ENCODE data around the gene MINDY3. TPM values are rescaled to one million over a fixed set of nuclear protein-coding genes. Genes with fewer than 3 reads are reported as not detected.

The MINDY3 gene
- total RNA-seq, 6 experiments from 2014 or later: 25.2 to 31.4 (median 28.4) TPM

DNA sequence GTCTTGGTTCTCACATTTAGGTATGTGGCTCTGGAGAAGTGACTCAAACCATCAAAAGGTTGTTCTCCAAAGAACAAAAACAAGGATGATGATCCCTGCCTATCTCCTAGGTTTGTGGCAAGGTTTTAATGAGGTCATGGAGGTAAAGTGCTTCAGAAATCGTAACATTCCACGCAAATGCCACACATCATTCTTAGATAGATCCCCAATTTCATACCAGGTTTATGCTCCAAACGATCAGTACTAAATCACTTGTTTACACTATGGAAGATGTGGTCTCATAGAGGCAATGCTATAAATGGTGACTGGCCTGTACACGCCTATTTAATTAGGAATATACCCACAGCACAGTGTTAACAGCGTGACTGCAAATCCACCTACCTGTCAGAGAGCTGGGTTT lies 66.6 kb downstream of the MINDY3 start:
- TF ChIP-seq CTCF (IDR thresholded peaks at IDR 0.05): no peak

DNA sequence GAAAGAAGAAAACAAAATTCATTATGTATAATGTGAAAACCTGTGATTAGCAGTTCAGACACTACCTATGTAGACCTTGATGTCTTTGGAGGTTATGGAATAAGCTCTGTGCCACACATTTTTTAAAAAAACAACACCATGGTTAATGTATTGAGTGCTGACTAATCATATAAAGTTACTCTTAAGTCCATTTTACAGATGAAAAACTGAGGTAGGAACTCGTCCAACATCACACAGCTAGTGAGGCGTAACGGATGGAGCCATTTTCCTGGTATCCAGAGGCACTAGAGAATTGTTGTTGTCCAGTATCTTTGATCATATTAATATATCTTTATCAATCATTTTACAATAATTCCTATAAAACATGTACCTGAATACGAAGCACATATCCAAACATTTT lies 67.5 kb downstream of the MINDY3 start:
- TF ChIP-seq CTCF (IDR thresholded peaks at IDR 0.05): no peak

More for the DNA sequence above, 66.6 kb downstream of the MINDY3 start:
- Mint-ChIP-seq H3K4me1 (ENCODE audit: low read depth) (peaks cover 59% of the 10 kb centered on the region), H3K4me3 (no peak overlapping the region), H3K36me3 (ENCODE audit: low read depth) (peaks cover 8% of the 10 kb centered on the region), H3K27ac (no peak overlapping the region), H3K27me3 (ENCODE audit: insufficient read depth) (no peaks in the 10 kb centered on the region), H3K9me3 (no peaks in the 10 kb centered on the region)
- DNase-seq: no peak

GRCh38 chr10:15791816-15792524 lies 68.3 kb downstream of the MINDY3 start:
- Mint-ChIP-seq H3K4me1 (ENCODE audit: low read depth) (peaks cover 60% of the 10 kb centered on the region), H3K9me3 (no peaks in the 10 kb centered on the region), H3K36me3 (ENCODE audit: low read depth) (peaks cover 8% of the 10 kb centered on the region), H3K4me3 (no peak overlapping the region), H3K27ac (peak overlapping the region; percentile 52), H3K27me3 (ENCODE audit: insufficient read depth) (no peaks in the 10 kb centered on the region)
- TF ChIP-seq CTCF (IDR thresholded peaks at IDR 0.05): no peak
- DNase-seq: peak; percentile 17

More for the DNA sequence above, 67.5 kb downstream of the MINDY3 start:
- no peak overlapping the region for H3K4me3 Mint-ChIP-seq
- no peak overlapping the region; the same call in 1 of the 2 replicates for H3K27ac Mint-ChIP-seq
- peaks cover 8% of the 10 kb centered on the region for H3K36me3 Mint-ChIP-seq (ENCODE audit: low read depth)
- no peak for DNase-seq
- peaks cover 60% of the 10 kb centered on the region for H3K4me1 Mint-ChIP-seq (ENCODE audit: low read depth)
- H3K9me3 Mint-ChIP-seq: no peaks in the 10 kb centered on the region
- no peaks in the 10 kb centered on the region for H3K27me3 Mint-ChIP-seq (ENCODE audit: insufficient read depth)

DNA sequence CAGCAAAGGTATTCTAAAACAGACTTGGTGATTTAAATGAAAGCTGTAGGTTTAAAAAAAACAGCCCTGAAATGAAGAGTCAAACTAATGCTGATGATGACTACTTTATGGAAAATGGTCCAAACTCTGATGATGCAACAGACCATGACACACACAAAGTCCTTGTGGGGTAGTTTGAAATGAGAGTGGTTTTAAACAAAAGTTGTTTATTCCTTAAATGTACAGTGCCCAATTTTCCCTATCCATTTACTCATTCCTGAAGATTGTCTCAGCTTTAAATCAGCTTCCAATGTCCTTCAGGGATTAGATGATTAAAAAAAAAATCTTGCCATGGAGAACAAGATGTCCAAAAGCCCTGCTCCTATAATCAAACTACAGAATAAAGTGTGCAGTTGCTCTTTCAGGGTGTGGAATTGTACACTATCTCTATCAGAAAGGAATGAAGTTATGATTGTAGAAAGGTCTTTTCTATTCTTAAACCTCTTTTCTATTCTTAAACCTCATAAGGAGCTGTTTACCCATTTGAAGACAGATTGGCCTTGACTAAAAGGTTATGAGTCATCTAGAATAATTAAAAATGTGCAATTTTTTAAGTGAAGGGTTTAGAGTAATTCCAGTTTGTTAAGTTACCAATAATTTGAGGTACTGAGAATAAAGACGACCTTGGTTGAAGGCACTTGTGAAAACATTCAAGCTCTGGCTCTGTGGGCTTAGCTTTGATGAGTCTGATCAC lies 70.3 kb downstream of the MINDY3 start:
- DNase-seq: peak; percentile 74
- Mint-ChIP-seq H3K4me3 (peak overlapping the region; percentile 22; the same call in 1 of the 2 replicates), H3K9me3 (no peaks in the 10 kb centered on the region), H3K4me1 (ENCODE audit: low read depth) (peaks cover 49% of the 10 kb centered on the region), H3K36me3 (ENCODE audit: low read depth) (peaks cover 17% of the 10 kb centered on the region), H3K27me3 (ENCODE audit: insufficient read depth) (no peaks in the 10 kb centered on the region), H3K27ac (peak overlapping the region; percentile 84)
- no peak for TF ChIP-seq CTCF (IDR thresholded peaks at IDR 0.05)

- DNase-seq: no peak
Observed at GRCh38 chr10:15787426-15787825, 72.9 kb downstream of the MINDY3 start.

More at GRCh38 chr10:15787426-15787825, 72.9 kb downstream of the MINDY3 start:
- H3K36me3 Mint-ChIP-seq (ENCODE audit: low read depth): peaks cover 23% of the 10 kb centered on the region
- TF ChIP-seq CTCF (IDR thresholded peaks at IDR 0.05): no peak
- no peaks in the 10 kb centered on the region for H3K9me3 Mint-ChIP-seq
- peaks cover 52% of the 10 kb centered on the region for H3K4me1 Mint-ChIP-seq (ENCODE audit: low read depth)
- no peak overlapping the region for H3K27ac Mint-ChIP-seq
- no peak overlapping the region for H3K4me3 Mint-ChIP-seq
- no peaks in the 10 kb centered on the region for H3K27me3 Mint-ChIP-seq (ENCODE audit: insufficient read depth)
